RWPE1 (cell line): Measurements from ENCODE around the gene GRB10.

Experiments
- CTCF ChIA-PET: fragments of 350-600 bp; sonication (Branson Sonifier 250); formaldehyde crosslinking; extraction: SDS; loops from one replicate; lab custom pipeline; 2021; lab: Yijun Ruan, JAX
- POLR2A ChIA-PET: fragments of 400-600 bp; formaldehyde crosslinking; extraction: SDS; loops from one replicate; lab custom pipeline; 2020; ENCODE audit warnings: antibody characterized with exemption; ENCODE audit not compliant: low non-redundant PET; lab: Yijun Ruan, JAX
- DNase-seq: peaks from one replicate; pipeline ENCODE4 v3.0.0; 2012; ENCODE audit warnings: low spot score
- H3K27ac ChIP-seq: fragments of 450-650 bp; 2 replicates; pipeline ENCODE4 v1.5.1; 2017
- TF ChIP-seq, protein P1 (sequence below): fragments of 450-650 bp; conservative IDR thresholded peaks from 2 replicates; pipeline ENCODE4 v1.5.1; 2017; ENCODE audit warnings: low read depth, mild to moderate bottlenecking

The GRB10 gene

DNA sequence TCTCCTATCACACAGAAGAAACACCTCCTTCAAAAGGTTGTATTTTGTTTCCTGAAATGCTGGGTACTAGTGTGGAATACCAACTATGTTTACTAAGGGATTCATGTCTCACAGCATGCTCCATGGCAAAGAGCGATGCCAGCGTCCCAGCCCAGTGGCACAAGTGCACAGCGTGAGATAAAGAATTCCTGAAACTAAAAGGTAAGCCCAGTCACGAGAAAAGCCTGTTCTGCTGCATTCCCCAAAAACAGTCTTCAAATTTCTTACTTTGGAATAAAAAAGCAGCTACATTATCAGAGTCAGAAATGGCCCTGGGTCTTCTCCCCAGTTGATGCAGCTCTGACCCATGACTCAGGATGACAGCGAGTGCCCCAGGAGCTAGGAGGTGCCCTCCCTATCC, 164.4 kb downstream of the GRB10 start:
- no peak overlapping the region for H3K27ac ChIP-seq
- CTCF ChIA-PET: interaction anchor here (1.4 kb wide), 1 partner anchor 15 kb away, joined by 3 read pairs; no protein-coding TSS in a partner anchor
- POLR2A ChIA-PET: no interaction called here
- TF ChIP-seq, protein P1, sequence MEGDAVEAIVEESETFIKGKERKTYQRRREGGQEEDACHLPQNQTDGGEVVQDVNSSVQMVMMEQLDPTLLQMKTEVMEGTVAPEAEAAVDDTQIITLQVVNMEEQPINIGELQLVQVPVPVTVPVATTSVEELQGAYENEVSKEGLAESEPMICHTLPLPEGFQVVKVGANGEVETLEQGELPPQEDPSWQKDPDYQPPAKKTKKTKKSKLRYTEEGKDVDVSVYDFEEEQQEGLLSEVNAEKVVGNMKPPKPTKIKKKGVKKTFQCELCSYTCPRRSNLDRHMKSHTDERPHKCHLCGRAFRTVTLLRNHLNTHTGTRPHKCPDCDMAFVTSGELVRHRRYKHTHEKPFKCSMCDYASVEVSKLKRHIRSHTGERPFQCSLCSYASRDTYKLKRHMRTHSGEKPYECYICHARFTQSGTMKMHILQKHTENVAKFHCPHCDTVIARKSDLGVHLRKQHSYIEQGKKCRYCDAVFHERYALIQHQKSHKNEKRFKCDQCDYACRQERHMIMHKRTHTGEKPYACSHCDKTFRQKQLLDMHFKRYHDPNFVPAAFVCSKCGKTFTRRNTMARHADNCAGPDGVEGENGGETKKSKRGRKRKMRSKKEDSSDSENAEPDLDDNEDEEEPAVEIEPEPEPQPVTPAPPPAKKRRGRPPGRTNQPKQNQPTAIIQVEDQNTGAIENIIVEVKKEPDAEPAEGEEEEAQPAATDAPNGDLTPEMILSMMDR: no peak
- DNase-seq: no peak

DNA sequence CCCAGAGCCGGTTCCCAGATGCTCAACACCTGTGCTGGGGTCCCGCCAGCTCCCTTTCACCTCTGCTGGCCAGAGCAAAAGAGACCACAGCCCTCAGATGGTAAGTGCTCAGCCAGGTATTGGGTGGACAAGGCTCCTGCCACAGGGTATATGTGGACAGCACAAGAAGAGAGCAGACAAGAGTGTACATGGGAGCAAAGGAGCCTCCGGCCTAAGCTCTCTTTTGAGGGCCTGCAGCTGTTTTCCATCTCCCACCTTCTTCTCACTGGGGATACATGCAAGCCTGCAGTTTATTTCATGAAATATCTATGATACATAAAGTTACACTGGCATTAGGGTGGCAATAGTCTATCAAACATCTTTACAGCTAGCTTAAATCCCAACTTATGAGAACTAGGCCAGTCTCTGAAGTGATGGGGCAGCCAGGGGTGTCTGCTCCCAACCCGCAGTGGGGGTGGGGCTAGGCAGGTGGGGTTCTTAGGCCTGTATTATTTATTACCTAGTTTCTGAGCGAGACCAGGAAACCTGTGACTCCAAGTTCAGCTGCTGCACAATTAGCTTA, 167.1 kb downstream of the GRB10 start:
- TF ChIP-seq, protein P1: no peak
- H3K27ac ChIP-seq: no peak overlapping the region
- DNase-seq: no peak
- POLR2A ChIA-PET: no interaction called here
- CTCF ChIA-PET: interaction anchor here (0.5 to 1.6 kb wide), 7 partner anchors 13 to 545 kb away, joined by 3 to 9 read pairs (median 3); no protein-coding TSS in a partner anchor

DNA sequence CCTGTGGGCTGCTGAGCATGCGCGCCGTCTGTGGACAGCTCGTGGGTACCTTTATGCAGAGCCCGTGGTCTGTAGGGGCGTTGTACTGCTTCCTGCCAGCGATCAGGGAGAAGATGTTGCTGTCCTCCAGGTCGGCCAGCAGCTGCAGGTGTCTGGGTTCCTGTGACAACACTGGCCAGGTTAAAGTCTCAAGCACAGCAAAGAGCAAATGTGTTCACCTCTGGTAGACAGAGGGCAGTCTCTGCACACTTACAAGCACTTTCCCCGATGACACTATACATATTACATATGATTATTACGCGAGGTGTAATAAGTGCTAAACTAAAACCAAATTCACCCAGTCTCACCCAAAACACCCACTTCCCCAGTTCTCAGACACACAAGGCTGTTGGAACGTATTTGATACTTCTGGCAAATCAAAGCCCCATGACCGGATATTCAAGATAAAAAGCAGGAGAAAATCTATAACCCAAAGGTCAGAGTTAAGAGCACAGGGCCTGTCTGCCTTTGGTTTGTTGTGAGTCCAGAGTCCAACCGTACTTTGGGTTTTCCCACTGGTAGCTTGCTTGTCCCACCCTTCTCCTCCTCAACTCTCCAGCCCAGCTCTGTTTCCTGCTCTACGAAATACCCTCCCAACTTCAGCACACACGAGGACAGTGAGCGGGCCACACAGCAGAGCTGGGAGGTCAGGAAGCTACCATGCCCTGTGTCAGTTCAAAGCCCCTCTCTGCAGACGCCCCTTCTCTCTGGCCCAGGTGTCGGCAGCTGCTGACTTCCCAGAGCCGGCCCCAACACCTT, 167.8 kb downstream of the GRB10 start:
- TF ChIP-seq, protein P1: 0 out of 2 replicates have a peak, but pooled peaks have one; percentile 13
- no peak overlapping the region for H3K27ac ChIP-seq
- DNase-seq: no peak
- CTCF ChIA-PET: interaction anchor here (0.5 to 1.6 kb wide), 5 partner anchors 14 to 724 kb away, joined by 3 to 5 read pairs (median 3); no protein-coding TSS in a partner anchor
- POLR2A ChIA-PET: no interaction called here

DNA sequence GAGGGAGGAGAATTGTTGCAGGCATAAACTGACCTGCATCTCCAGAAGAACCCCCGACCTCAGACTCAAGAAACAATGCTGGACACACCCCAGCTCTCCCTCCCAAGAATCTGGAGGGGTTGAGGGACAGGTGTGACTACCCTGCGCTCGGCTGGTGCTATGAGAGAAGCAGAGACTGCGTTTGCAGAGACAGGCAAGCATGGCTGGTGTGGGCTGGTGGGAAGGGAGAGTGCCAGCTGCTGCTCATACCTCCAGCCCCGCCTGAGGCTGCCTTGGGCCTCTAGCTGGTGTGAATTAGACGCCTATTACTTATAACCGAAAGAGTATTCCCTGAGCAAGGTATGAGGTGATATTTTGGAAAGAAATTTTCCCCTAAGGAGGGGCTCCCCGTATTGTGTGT, 169.2 kb downstream of the GRB10 start:
- no peak for DNase-seq
- TF ChIP-seq, protein P1: no peak
- CTCF ChIA-PET: no interaction called here
- no peak overlapping the region for H3K27ac ChIP-seq
- POLR2A ChIA-PET: no interaction called here

DNA sequence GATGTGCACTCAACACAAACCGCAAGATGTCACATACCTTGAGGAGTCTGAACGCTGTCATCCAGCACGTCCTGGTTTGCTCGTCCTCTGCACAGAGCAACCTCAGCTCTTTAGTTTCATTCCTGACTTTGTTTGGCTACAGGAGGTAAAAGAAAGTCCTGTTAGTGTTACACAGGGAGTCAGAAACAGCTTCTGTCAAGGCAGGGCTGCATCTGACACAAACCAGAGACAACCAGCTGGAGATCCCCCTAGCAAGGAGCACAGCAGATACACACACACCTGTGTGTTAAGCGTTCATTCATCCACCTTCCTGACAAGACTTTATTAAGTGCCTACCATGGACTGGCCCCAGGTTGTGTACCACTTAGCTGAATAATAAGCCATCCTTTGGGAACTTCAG, 170.0 kb downstream of the GRB10 start:
- POLR2A ChIA-PET: no interaction called here
- DNase-seq: no peak
- TF ChIP-seq, protein P1: no peak
- no peak overlapping the region for H3K27ac ChIP-seq
- CTCF ChIA-PET: no interaction called here

DNA sequence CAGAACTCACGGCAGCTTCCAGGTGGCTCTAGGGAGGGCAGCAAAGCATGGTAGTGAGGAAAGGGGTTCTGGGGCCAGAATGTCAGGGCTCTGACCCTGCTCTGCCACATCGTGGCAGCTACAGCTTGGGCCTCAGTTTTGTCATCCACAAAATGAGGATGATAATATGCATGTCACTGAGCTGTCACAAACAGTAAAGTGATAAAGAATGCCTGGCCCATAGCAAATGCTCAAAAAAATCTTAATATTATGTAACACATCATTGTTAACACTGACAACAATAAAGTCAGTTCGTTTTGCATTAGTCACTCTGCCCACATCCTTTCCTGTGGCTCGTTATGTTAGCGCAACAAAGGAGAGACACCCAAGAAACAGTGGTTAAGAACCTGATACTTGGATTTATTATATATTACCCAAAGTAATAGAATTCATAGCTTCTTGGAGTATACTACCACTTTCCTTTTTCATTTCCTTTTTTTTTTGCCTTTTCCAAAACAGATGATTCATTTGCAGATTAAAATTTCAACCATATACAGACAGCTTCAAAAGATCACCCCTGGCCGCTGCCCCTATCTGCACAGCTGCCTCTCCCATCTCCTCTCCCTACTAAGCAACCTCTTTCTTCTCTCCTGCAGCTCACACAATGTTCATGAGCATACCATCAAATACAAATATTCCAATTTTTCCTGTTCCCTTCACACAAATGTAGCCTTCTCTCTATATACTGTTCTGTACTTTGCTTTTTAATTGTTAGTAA, 172.0 kb downstream of the GRB10 start:
- no peak overlapping the region for H3K27ac ChIP-seq
- ChIA-PET CTCF (no interaction called here), POLR2A (no interaction called here)
- TF ChIP-seq, protein P1: no peak
- peak; percentile 36 for DNase-seq
